Astrocyte of the cerebellum (primary cell): ENCODE measurements around the gene PCDHGB4.
"Not testable (repeated sequence)": the region's sequence is repeated elsewhere in the genome, so short reads cannot be mapped to it uniquely, and the experiment has no call there.

ENCODE experiments used
- DNase-seq: peaks from one replicate; pipeline ENCODE4 v3.0.0-alpha.2; 2011; ENCODE audit warnings: low read depth
- H3K4me3 ChIP-seq: 2 replicates; pipeline ENCODE4 v1.5.1; 2011; ENCODE audit warnings: mild to moderate bottlenecking, low read depth, low read length, moderate library complexity
- CTCF ChIP-seq: IDR thresholded peaks from 2 replicates; pipeline ENCODE4 v1.5.1; 2012; ENCODE audit warnings: low read length, low read depth, moderate library complexity, mild to moderate bottlenecking; ENCODE audit errors: missing control alignments
- in situ Hi-C: cut with HindIII; loops from 2 replicates; pipeline ENCODE4 v1.10.0; 2017; ENCODE audit warnings: low sequenced_read_pairs

PCDHGB4 gene

GRCh38 chr5:141387557-141388311, at the start of gene PCDHGB4:
Gene PCDHGB4, plus strand, starts transcription at chr5:141387698. Its CDS starts 187 bp downstream, at chr5:141387885.
- TF ChIP-seq CTCF: peak; percentile 49
- in situ Hi-C loops: loop anchor here (5.0 kb wide), 1 partner anchor 50 kb away; the partner anchor contains the start of gene PCDHGA2
- DNase-seq: not testable (repeated sequence)
- H3K4me3 ChIP-seq: peak within 1 kb of the TSS; percentile 24

- H3K4me3 ChIP-seq: peak within 1 kb of the TSS; percentile 30
- DNase-seq: peak; percentile 16
- peak; percentile 44 for TF ChIP-seq CTCF
Observed at GRCh38 chr5:141338538-141339306, 48.8 kb upstream of the PCDHGB4 start, which contains the start of gene PCDHGA2. Gene PCDHGA2, plus strand, starts transcription at chr5:141338760.

GRCh38 chr5:141340781-141341354, 46.6 kb upstream of the PCDHGB4 start:
- in situ Hi-C loops: loop anchor here (5.0 kb wide), 1 partner anchor 86 kb away; no protein-coding TSS in a partner anchor
- not testable (repeated sequence) for H3K4me3 ChIP-seq, DNase-seq

More at GRCh38 chr5:141338538-141339306, 48.8 kb upstream of the PCDHGB4 start, which contains the start of gene PCDHGA2:
- in situ Hi-C loops: loop anchor here (5.0 kb wide), 1 partner anchor 49 kb away; the partner anchor contains the start of gene PCDHGB4

GRCh38 chr5:141342773-141343172, 44.7 kb upstream of the PCDHGB4 start:
- no peak for DNase-seq
- in situ Hi-C loops: loop anchor here (5.0 kb wide), 1 partner anchor 85 kb away; no protein-coding TSS in a partner anchor
- no peak for TF ChIP-seq CTCF
- H3K4me3 ChIP-seq: no peak overlapping the region

- H3K4me3 ChIP-seq: peak within 1 kb of the TSS; percentile 30
- DNase-seq: peak; percentile 26
- in situ Hi-C loops: loop anchor here (5.0 kb wide), 1 partner anchor 84 kb away; no protein-coding TSS in a partner anchor
- peak; percentile 34 for TF ChIP-seq CTCF
Observed at GRCh38 chr5:141343242-141343952, 44.1 kb upstream of the PCDHGB4 start, which contains the start of gene PCDHGA3. Gene PCDHGA3, plus strand, starts transcription at chr5:141343829. Its CDS starts 205 bp downstream, at chr5:141344034.

- TF ChIP-seq CTCF: no peak
- DNase-seq: no peak
- peak overlapping the region; percentile 30 for H3K4me3 ChIP-seq
- in situ Hi-C loops: loop anchor here (5.0 kb wide), 1 partner anchor 83 kb away; no protein-coding TSS in a partner anchor
Observed at GRCh38 chr5:141343953-141344463, 43.5 kb upstream of the PCDHGB4 start.
